Myocyte (in vitro differentiated cells): ENCODE measurements around the gene DBNL. TPM values are rescaled to one million over a fixed set of nuclear protein-coding genes. Genes with fewer than 3 reads are reported as not detected.

Experiments
- DNase-seq: peaks from one replicate; pipeline ENCODE4 v3.0.0-alpha.2; 2012; ENCODE audit warnings: low read depth
- microRNA-seq: library from miRNA; unstranded; fragments of <30 nt; microRNA quantifications from one replicate; pipeline ENCODE4, GENCODE V29; 2016
- total RNA-seq: library from RNA; depleted of rRNA; stranded (reverse); fragments of >200 nt; gene quantifications from 2 replicates; pipeline ENCODE4 v1.2.3, GENCODE V29; 2014

DBNL gene
- total RNA-seq, 1 donor from 2014 or later = 112 TPM

- no peak for DNase-seq
Measured at GRCh38 chr7:44108768-44109750, 64.6 kb downstream of the DBNL start.

- no peak for DNase-seq
Measured at GRCh38 chr7:44109991-44110390, 65.5 kb downstream of the DBNL start.

GRCh38 chr7:44110719-44111635 lies 66.5 kb downstream of the DBNL start:
- DNase-seq = no peak

Small RNA genes within 50 kb of the gene (microRNA-seq; reads per million reads assigned to microRNA genes)
- gene MIR6837 (not detected), gene MIR6838 (1.5 reads per million)

Other genes with a start within 250 kb of the DBNL start
- 173 and 200 TPM in 2 replicates for gene MRPS24, start 175.2 kb upstream of the DBNL start, total RNA-seq
- gene URGCP, start 138.1 kb upstream of the DBNL start, total RNA-seq = 33.8 and 41.6 TPM in 2 replicates
- 63.4 and 70.0 TPM in 2 replicates for gene UBE2D4, start 118.3 kb upstream of the DBNL start, total RNA-seq
- gene SPDYE1, start 46.8 kb upstream of the DBNL start, total RNA-seq = not detected in 2 replicates
- 62.5 and 81.2 TPM in 2 replicates for gene PGAM2, start 20.9 kb downstream of the DBNL start, total RNA-seq
- 39.4 and 40.3 TPM in 2 replicates for gene POLM, start 37.8 kb downstream of the DBNL start, total RNA-seq
- 0.75 and 1.2 TPM in 2 replicates for gene AEBP1, start 59.6 kb downstream of the DBNL start, total RNA-seq
- gene POLD2, start 78.8 kb downstream of the DBNL start, total RNA-seq = 199 and 211 TPM in 2 replicates
- gene MYL7, start 96.6 kb downstream of the DBNL start, total RNA-seq = not detected in 2 replicates
- 0.13 TPM in 1 of 2 replicates, not detected in the other for gene GCK, start 144.7 kb downstream of the DBNL start, total RNA-seq
- gene YKT6, start 156.3 kb downstream of the DBNL start, total RNA-seq = 153 and 155 TPM in 2 replicates